GM12878 (cell line): ENCODE data around the gene PDIA4. TPM values are rescaled to one million over a fixed set of nuclear protein-coding genes. Genes with fewer than 3 reads are reported as not detected.

ENCODE experiments used
- BRCA1 ChIP-seq: IDR thresholded peaks from 2 replicates; pipeline ENCODE4 v1.6.1; 2011; ENCODE audit warnings: low read depth, low read length, improper control_type of control experiment
- CHD4 ChIP-seq: fragments of 200-600 bp; sonication (generic); IDR thresholded peaks from 2 replicates; pipeline ENCODE4 v1.6.1; 2016; ENCODE audit warnings: mild to moderate bottlenecking
- HDGF ChIP-seq: fragments of 450-650 bp; IDR thresholded peaks from 2 replicates; pipeline ENCODE4 v1.6.1; 2016; ENCODE audit warnings: antibody characterized with exemption
- IRF4 ChIP-seq: IDR thresholded peaks from 2 replicates; pipeline ENCODE4 v1.6.1; 2011; ENCODE audit warnings: low read depth, low read length
- KLF5 ChIP-seq: fragments of 450-650 bp; IDR thresholded peaks from 2 replicates; pipeline ENCODE4 v1.6.1; 2014; ENCODE audit warnings: mild to moderate bottlenecking; ENCODE audit not compliant: partially characterized antibody
- LARP7 ChIP-seq: fragments of 450-650 bp; IDR thresholded peaks from 2 replicates; pipeline ENCODE4 v1.6.1; 2017; ENCODE audit warnings: mild to moderate bottlenecking
- NFIC ChIP-seq: IDR thresholded peaks from 2 replicates; pipeline ENCODE4 v1.6.1; 2012; ENCODE audit warnings: low read depth, mild to moderate bottlenecking, inconsistent platforms, low read length, moderate library complexity
- POU2F2 ChIP-seq: IDR thresholded peaks from 3 replicates; pipeline ENCODE4 v1.6.1; 2011; ENCODE audit warnings: low read depth, mild to moderate bottlenecking, low read length, borderline replicate concordance
- RB1 ChIP-seq: fragments of 450-650 bp; formaldehyde crosslinking; IDR thresholded peaks from 2 replicates; pipeline ENCODE4 v1.6.1; 2017; ENCODE audit warnings: mild to moderate bottlenecking, borderline replicate concordance
- RELA ChIP-seq: fragments of 450-650 bp; IDR thresholded peaks from 2 replicates; pipeline ENCODE4 v1.8.0; 2014; ENCODE audit warnings: borderline replicate concordance; ENCODE audit not compliant: partially characterized antibody
- SMAD1 ChIP-seq: fragments of 450-650 bp; IDR thresholded peaks from 2 replicates; pipeline ENCODE4 v1.6.1; 2018; ENCODE audit warnings: mild to moderate bottlenecking, low read depth; ENCODE audit not compliant: partially characterized antibody
- SP1 ChIP-seq: IDR thresholded peaks from one replicate; pipeline ENCODE4 v1.6.1; 2011; ENCODE audit warnings: low read depth, low read length
- STAT3 ChIP-seq: IDR thresholded peaks from 2 replicates; pipeline ENCODE4 v1.6.1; 2011; ENCODE audit warnings: low read depth, low read length, improper control_type of control experiment
- TCF7 ChIP-seq: IDR thresholded peaks from 2 replicates; pipeline ENCODE4 v1.6.1; 2014; ENCODE audit warnings: antibody characterized with exemption, borderline replicate concordance
- ZNF217 ChIP-seq: fragments of 450-650 bp; IDR thresholded peaks from 2 replicates; pipeline ENCODE4 v1.6.1; 2017; ENCODE audit warnings: antibody characterized with exemption, mild to moderate bottlenecking
- ZNF274 ChIP-seq: IDR thresholded peaks from one replicate; pipeline ENCODE4 v1.8.0; 2011; ENCODE audit not compliant: insufficient read length, insufficient read depth
- polyA plus RNA-seq, 11 experiments: library from polyadenylated mRNA; depleted of rRNA in 4 of 11; unstranded in 6 of 11; stranded (reverse) in 5 of 11; fragments of >200 nt; fragmentation: Nextera tagmentation in 4 of 11; fragmentation: Illumina TruSeq in 1 of 11; extraction: Ambion mirVana in 4 of 11; extraction: Trizol in 1 of 11; gene quantifications; 1 replicate in 1 of 11; 2 replicates in 10 of 11; pipeline versions ENCODE4 v1.2.1 to v1.2.3, GENCODE V29; 2011 to 2016; ENCODE audit warnings: inconsistent platforms in 2 of 11, missing spikeins in 2 of 11, low read depth in 1 of 11
- total RNA-seq, 4 experiments: library from RNA; depleted of rRNA in 3 of 4; stranded (reverse); fragments of >200 nt in 3 of 4; fragmentation: Illumina TruSeq in 1 of 4; extraction: Trizol in 1 of 4; gene quantifications; 2 replicates each; pipeline versions ENCODE4 v1.2.1 to v1.2.3, GENCODE V29; 2013 to 2021
- TF ChIP-seq, protein P1 (sequence below): fragments of 450-650 bp; IDR thresholded peaks from 2 replicates; pipeline ENCODE4 v1.6.1; 2018; ENCODE audit warnings: borderline replicate concordance, mild to moderate bottlenecking; ENCODE audit not compliant: partially characterized antibody
- TF ChIP-seq, protein P2 (sequence below): IDR thresholded peaks from 2 replicates; pipeline ENCODE4 v1.6.1; 2012; ENCODE audit warnings: low read depth, low read length, improper control_type of control experiment
- TF ChIP-seq, protein P3 (sequence below), 3 experiments: IDR thresholded peaks in 2 of 3; conservative IDR thresholded peaks in 1 of 3; 2 replicates each; pipeline ENCODE4 v1.5.1; 2011; ENCODE audit warnings: low read depth in 3 of 3, low read length in 3 of 3, mild to moderate bottlenecking in 3 of 3, control low read depth in 2 of 3, moderate library complexity in 2 of 3, inconsistent platforms in 1 of 3, mixed read lengths in 1 of 3; ENCODE audit not compliant: control insufficient read depth in 2 of 3, insufficient read depth in 1 of 3; ENCODE audit errors: extremely low read depth in 1 of 3
- TF ChIP-seq, protein P4 (sequence below): IDR thresholded peaks from 2 replicates; pipeline ENCODE4 v1.6.1; 2011; ENCODE audit warnings: borderline replicate concordance, low read depth, mild to moderate bottlenecking, moderate library complexity, low read length; ENCODE audit not compliant: insufficient read depth, poor library complexity, severe bottlenecking
- TF ChIP-seq, protein P5 (sequence below): fragments of 450-650 bp; IDR thresholded peaks from 2 replicates; pipeline ENCODE4 v1.6.1; 2017; ENCODE audit warnings: borderline replicate concordance

The PDIA4 gene
- total and polyA plus RNA-seq, 10 of the 15 experiments (the other 5 are each of a cell fraction or from before 2014, with no cell fraction given), result 7.1 to 306 (median 106) TPM

DNA sequence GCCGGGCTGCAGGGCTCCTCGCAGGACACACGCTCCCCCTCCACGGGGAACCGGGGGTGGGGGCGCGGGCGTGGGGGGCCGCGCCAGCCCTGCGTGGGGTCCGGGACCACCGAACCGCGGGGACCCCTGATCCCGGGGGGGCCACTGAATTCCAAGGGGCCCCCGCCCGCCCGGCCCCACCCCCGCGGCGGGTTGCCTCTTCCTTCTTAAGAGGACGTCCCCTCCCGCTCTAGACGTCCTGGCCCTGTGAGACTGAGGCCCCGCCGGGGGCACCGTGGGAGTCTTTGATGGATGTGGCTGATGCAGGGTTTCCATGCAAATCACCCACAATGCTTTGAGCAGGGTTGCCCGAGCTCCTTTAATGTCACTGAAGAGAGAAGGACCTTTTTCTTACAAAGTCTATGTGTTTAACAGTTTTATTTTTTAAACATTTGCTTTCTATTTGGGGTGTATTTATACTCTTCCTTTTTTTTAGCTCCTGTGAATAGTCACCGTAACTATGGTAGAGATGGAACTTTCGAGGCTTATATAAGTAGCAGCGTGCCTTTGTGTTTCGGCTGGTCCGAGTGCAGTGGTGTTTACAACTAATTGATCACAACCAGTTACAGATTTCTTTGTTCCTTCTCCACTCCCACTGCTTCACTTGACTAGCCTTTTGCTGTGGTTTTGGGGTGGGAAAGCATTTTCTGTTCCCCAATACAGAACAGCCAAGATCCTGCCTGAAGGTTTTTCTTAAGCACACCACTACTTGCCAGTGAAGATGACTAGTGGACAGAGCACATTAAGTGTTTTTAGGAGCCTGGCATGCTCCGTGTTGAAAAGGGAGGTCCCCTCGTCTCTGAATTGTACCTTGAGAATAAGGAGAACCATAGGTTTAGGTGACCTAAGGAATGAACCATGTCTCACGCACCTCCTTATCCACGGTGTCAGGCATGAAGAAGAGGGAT, 44.8 kb downstream of the PDIA4 start (continued):
- TF ChIP-seq, protein P1, sequence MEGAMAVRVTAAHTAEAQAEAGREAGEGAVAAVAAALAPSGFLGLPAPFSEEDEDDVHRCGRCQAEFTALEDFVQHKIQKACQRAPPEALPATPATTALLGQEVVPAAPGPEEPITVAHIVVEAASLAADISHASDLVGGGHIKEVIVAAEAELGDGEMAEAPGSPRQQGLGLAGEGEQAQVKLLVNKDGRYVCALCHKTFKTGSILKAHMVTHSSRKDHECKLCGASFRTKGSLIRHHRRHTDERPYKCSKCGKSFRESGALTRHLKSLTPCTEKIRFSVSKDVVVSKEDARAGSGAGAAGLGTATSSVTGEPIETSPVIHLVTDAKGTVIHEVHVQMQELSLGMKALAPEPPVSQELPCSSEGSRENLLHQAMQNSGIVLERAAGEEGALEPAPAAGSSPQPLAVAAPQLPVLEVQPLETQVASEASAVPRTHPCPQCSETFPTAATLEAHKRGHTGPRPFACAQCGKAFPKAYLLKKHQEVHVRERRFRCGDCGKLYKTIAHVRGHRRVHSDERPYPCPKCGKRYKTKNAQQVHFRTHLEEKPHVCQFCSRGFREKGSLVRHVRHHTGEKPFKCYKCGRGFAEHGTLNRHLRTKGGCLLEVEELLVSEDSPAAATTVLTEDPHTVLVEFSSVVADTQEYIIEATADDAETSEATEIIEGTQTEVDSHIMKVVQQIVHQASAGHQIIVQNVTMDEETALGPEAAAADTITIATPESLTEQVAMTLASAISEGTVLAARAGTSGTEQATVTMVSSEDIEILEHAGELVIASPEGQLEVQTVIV, result no peak
- TF ChIP-seq, protein P2, sequence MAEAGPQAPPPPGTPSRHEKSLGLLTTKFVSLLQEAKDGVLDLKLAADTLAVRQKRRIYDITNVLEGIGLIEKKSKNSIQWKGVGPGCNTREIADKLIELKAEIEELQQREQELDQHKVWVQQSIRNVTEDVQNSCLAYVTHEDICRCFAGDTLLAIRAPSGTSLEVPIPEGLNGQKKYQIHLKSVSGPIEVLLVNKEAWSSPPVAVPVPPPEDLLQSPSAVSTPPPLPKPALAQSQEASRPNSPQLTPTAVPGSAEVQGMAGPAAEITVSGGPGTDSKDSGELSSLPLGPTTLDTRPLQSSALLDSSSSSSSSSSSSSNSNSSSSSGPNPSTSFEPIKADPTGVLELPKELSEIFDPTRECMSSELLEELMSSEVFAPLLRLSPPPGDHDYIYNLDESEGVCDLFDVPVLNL, result no peak
- TF ChIP-seq, protein P3, sequence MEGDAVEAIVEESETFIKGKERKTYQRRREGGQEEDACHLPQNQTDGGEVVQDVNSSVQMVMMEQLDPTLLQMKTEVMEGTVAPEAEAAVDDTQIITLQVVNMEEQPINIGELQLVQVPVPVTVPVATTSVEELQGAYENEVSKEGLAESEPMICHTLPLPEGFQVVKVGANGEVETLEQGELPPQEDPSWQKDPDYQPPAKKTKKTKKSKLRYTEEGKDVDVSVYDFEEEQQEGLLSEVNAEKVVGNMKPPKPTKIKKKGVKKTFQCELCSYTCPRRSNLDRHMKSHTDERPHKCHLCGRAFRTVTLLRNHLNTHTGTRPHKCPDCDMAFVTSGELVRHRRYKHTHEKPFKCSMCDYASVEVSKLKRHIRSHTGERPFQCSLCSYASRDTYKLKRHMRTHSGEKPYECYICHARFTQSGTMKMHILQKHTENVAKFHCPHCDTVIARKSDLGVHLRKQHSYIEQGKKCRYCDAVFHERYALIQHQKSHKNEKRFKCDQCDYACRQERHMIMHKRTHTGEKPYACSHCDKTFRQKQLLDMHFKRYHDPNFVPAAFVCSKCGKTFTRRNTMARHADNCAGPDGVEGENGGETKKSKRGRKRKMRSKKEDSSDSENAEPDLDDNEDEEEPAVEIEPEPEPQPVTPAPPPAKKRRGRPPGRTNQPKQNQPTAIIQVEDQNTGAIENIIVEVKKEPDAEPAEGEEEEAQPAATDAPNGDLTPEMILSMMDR (IDR thresholded peaks at IDR 0.05 in 2 of 3, conservative IDR thresholded peaks at IDR 0.05 in 1 of 3; ENCODE audit: control insufficient read depth in 2 of 3, extremely low read depth in 1 of 3, insufficient read depth in 1 of 3, low read depth in 3 of 3, low read length in 3 of 3), result no peak
- TF ChIP-seq SMAD1, result no peak
- peak; percentile 45; the same call in 1 of the 2 replicates for TF ChIP-seq NFIC
- TF ChIP-seq SP1, result no peak
- no peak for TF ChIP-seq STAT3
- TF ChIP-seq CHD4, result no peak
- no peak for TF ChIP-seq HDGF
- peak; percentile 48 for TF ChIP-seq KLF5
- TF ChIP-seq BRCA1, result no peak
- TF ChIP-seq IRF4, result peak; percentile 50; the same call in 1 of the 2 replicates
- TF ChIP-seq LARP7, result no peak
- no peak for TF ChIP-seq ZNF274
- peak; percentile 67; the same call in 1 of the 2 replicates for TF ChIP-seq RB1
- TF ChIP-seq, protein P4, sequence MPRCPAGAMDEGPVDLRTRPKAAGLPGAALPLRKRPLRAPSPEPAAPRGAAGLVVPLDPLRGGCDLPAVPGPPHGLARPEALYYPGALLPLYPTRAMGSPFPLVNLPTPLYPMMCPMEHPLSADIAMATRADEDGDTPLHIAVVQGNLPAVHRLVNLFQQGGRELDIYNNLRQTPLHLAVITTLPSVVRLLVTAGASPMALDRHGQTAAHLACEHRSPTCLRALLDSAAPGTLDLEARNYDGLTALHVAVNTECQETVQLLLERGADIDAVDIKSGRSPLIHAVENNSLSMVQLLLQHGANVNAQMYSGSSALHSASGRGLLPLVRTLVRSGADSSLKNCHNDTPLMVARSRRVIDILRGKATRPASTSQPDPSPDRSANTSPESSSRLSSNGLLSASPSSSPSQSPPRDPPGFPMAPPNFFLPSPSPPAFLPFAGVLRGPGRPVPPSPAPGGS, result no peak
- no peak for TF ChIP-seq RELA
- TF ChIP-seq ZNF217, result 0 out of 2 replicates have a peak, but pooled peaks have one; percentile 42
- TF ChIP-seq, protein P5, sequence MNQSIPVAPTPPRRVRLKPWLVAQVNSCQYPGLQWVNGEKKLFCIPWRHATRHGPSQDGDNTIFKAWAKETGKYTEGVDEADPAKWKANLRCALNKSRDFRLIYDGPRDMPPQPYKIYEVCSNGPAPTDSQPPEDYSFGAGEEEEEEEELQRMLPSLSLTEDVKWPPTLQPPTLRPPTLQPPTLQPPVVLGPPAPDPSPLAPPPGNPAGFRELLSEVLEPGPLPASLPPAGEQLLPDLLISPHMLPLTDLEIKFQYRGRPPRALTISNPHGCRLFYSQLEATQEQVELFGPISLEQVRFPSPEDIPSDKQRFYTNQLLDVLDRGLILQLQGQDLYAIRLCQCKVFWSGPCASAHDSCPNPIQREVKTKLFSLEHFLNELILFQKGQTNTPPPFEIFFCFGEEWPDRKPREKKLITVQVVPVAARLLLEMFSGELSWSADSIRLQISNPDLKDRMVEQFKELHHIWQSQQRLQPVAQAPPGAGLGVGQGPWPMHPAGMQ, result no peak
- peak; percentile 98 for TF ChIP-seq POU2F2
- peak; percentile 60; the same call in 1 of the 2 replicates for TF ChIP-seq TCF7
